HG03558 (cell line): ENCODE measurements around the gene XPA.

ENCODE experiments used
- ATAC-seq: cut with Tn5 transposase; IDR thresholded peaks from one replicate; pipeline ENCODE4 v1.9.1; 2021; ENCODE audit warnings: moderate number of reproducible peaks; ENCODE audit not compliant: unreplicated experiment; ENCODE audit errors: extremely low read depth

XPA gene

GRCh38 chr9:97660340-97660739 lies 36.8 kb downstream of the XPA start:
- ATAC-seq = no peak

GRCh38 chr9:97659771-97660170 lies 37.4 kb downstream of the XPA start:
- no peak for ATAC-seq

- no peak for ATAC-seq
These were observed 38.4 kb downstream of the XPA start for GRCh38 chr9:97658707-97659106.

- no peak for ATAC-seq
These were observed 45.5 kb downstream of the XPA start for GRCh38 chr9:97651646-97652045.

GRCh38 chr9:97647996-97648395 lies 49.1 kb downstream of the XPA start:
- no peak for ATAC-seq

- no peak for ATAC-seq
These were observed 51.4 kb downstream of the XPA start for GRCh38 chr9:97645720-97646119.

GRCh38 chr9:97640325-97640724 lies 56.8 kb downstream of the XPA start:
- no peak for ATAC-seq

- ATAC-seq = no peak
These were observed 58.5 kb downstream of the XPA start for GRCh38 chr9:97638666-97639065.

GRCh38 chr9:97636903-97637302 lies 60.2 kb downstream of the XPA start:
- ATAC-seq = no peak

GRCh38 chr9:97635026-97635425 lies 62.1 kb downstream of the XPA start:
- ATAC-seq = no peak

- peak; percentile 4 for ATAC-seq
These were observed 63.2 kb downstream of the XPA start for GRCh38 chr9:97633859-97634490.

- peak; percentile 81 for ATAC-seq
These were observed 63.9 kb downstream of the XPA start, which contains the start of the genes NCBP1 and TSTD2 for GRCh38 chr9:97632985-97633858. Gene NCBP1, plus strand, starts transcription at chr9:97633821. Its CDS starts 61 bp downstream, at chr9:97633882. Gene TSTD2, minus strand, starts transcription at chr9:97633368. Its CDS starts 5,806 bp downstream, at chr9:97627562.

GRCh38 chr9:97632248-97632984 lies 64.7 kb downstream of the XPA start:
- peak; percentile 5 for ATAC-seq

- ATAC-seq = no peak
These were observed 66.5 kb downstream of the XPA start for GRCh38 chr9:97630591-97630990.

GRCh38 chr9:97629156-97629555 lies 68.0 kb downstream of the XPA start:
- ATAC-seq = no peak

- ATAC-seq = no peak
These were observed 68.5 kb downstream of the XPA start for GRCh38 chr9:97628668-97629067.

GRCh38 chr9:97627624-97628023 lies 69.5 kb downstream of the XPA start:
- no peak for ATAC-seq

- ATAC-seq = no peak
These were observed 71.5 kb downstream of the XPA start for GRCh38 chr9:97625620-97626019.
